Calu3 (cell line): ENCODE data around the gene COL5A1. TPM values are rescaled to one million over a fixed set of nuclear protein-coding genes. Genes with fewer than 3 reads are reported as not detected.

Experiments
- BruUV-seq: library from RNA; stranded (reverse); fragments of 400-500 nt; replicated peaks from 2 replicates; lab custom pipeline; 2021; lab: Mats Ljungman, UMichigan
- CTCF ChIA-PET: fragments of 300-600 bp; sonication (Branson Sonifier 250); formaldehyde crosslinking; loops from one replicate; lab custom pipeline; 2022; ENCODE audit warnings: antibody characterized with exemption; lab: Charles Lee
- DNase-seq: peaks from one replicate; pipeline ENCODE4 v3.0.0; 2022
- H3K27ac Mint-ChIP-seq: one replicate; pipeline ENCODE4 v1.8.0; 2022; ENCODE audit warnings: mixed read lengths; ENCODE audit not compliant: unreplicated experiment
- H3K27me3 Mint-ChIP-seq: one replicate; pipeline ENCODE4 v1.8.0; 2022; ENCODE audit warnings: mixed read lengths; ENCODE audit not compliant: unreplicated experiment
- H3K36me3 Mint-ChIP-seq: one replicate; pipeline ENCODE4 v1.8.0; 2022; ENCODE audit warnings: mild to moderate bottlenecking, moderate library complexity, mixed read lengths; ENCODE audit not compliant: insufficient read depth, unreplicated experiment
- H3K4me1 Mint-ChIP-seq: one replicate; pipeline ENCODE4 v1.8.0; 2022; ENCODE audit warnings: mild to moderate bottlenecking, low read depth, mixed read lengths; ENCODE audit not compliant: unreplicated experiment
- H3K4me3 Mint-ChIP-seq: one replicate; pipeline ENCODE4 v1.8.0; 2022; ENCODE audit warnings: mild to moderate bottlenecking, low read depth, moderate library complexity, mixed read lengths; ENCODE audit not compliant: unreplicated experiment
- H3K9me3 Mint-ChIP-seq: one replicate; pipeline ENCODE4 v1.8.0; 2022; ENCODE audit warnings: low read depth, mixed read lengths; ENCODE audit not compliant: unreplicated experiment
- CTCF ChIP-seq: fragments of 200-600 bp; IDR thresholded peaks from one replicate; pipeline ENCODE4 v1.8.0; 2022; ENCODE audit warnings: antibody characterized with exemption; ENCODE audit not compliant: unreplicated experiment
- intact Hi-C: fragments of 100-400 bp; cut with micrococcal nuclease; formaldehyde crosslinking; loops from one replicate; pipeline ENCODE4 v1.10.0; 2022; ENCODE audit not compliant: unreplicated experiment
- total RNA-seq: library from RNA; stranded (reverse); gene quantifications from 2 replicates; pipeline ENCODE4 v1.2.3, GENCODE V29; 2022

The COL5A1 gene
- total RNA-seq, 1 experiment from 2014 or later = not detected

- no peak for TF ChIP-seq CTCF
- Mint-ChIP-seq H3K27me3 (no peaks in the 10 kb centered on the region), H3K9me3 (no peaks in the 10 kb centered on the region), H3K4me3 (no peak overlapping the region), H3K27ac (no peak overlapping the region), H3K4me1 (no peaks in the 10 kb centered on the region), H3K36me3 (no peaks in the 10 kb centered on the region)
- intact Hi-C loops = no loop called here
- no TSS peak for BruUV-seq
- no peak for DNase-seq
- CTCF ChIA-PET = no interaction called here
Measured at GRCh38 chr9:134846187-134846586, 204.6 kb downstream of the COL5A1 start.

GRCh38 chr9:134846699-134847098, 205.1 kb downstream of the COL5A1 start:
- no peaks in the 10 kb centered on the region for H3K36me3 Mint-ChIP-seq
- H3K4me1 Mint-ChIP-seq = no peaks in the 10 kb centered on the region
- CTCF ChIA-PET = no interaction called here
- no peaks in the 10 kb centered on the region for H3K27me3 Mint-ChIP-seq
- intact Hi-C loops = no loop called here
- TF ChIP-seq CTCF = no peak
- H3K4me3 Mint-ChIP-seq = no peak overlapping the region
- H3K9me3 Mint-ChIP-seq = no peaks in the 10 kb centered on the region
- no TSS peak for BruUV-seq
- no peak overlapping the region for H3K27ac Mint-ChIP-seq
- no peak for DNase-seq

- Mint-ChIP-seq H3K9me3 (no peaks in the 10 kb centered on the region), H3K36me3 (no peaks in the 10 kb centered on the region), H3K4me1 (no peaks in the 10 kb centered on the region), H3K27me3 (no peaks in the 10 kb centered on the region), H3K27ac (no peak overlapping the region), H3K4me3 (no peak overlapping the region)
- DNase-seq = no peak
- intact Hi-C loops = no loop called here
- CTCF ChIA-PET = no interaction called here
- TF ChIP-seq CTCF = no peak
- BruUV-seq = no TSS peak
Measured at GRCh38 chr9:134847138-134847537, 205.5 kb downstream of the COL5A1 start.

- CTCF ChIA-PET = no interaction called here
Measured at GRCh38 chr9:134847752-134848432, 206.3 kb downstream of the COL5A1 start.

More at GRCh38 chr9:134847752-134848432, 206.3 kb downstream of the COL5A1 start:
- no TSS peak for BruUV-seq
- Mint-ChIP-seq H3K36me3 (no peaks in the 10 kb centered on the region), H3K9me3 (no peaks in the 10 kb centered on the region), H3K27me3 (no peaks in the 10 kb centered on the region), H3K27ac (no peak overlapping the region), H3K4me3 (no peak overlapping the region), H3K4me1 (no peaks in the 10 kb centered on the region)
- TF ChIP-seq CTCF = no peak
- no peak for DNase-seq
- intact Hi-C loops = no loop called here
